ENCODE results near the gene ALOX5.

- TF ChIP-seq, protein P1, sequence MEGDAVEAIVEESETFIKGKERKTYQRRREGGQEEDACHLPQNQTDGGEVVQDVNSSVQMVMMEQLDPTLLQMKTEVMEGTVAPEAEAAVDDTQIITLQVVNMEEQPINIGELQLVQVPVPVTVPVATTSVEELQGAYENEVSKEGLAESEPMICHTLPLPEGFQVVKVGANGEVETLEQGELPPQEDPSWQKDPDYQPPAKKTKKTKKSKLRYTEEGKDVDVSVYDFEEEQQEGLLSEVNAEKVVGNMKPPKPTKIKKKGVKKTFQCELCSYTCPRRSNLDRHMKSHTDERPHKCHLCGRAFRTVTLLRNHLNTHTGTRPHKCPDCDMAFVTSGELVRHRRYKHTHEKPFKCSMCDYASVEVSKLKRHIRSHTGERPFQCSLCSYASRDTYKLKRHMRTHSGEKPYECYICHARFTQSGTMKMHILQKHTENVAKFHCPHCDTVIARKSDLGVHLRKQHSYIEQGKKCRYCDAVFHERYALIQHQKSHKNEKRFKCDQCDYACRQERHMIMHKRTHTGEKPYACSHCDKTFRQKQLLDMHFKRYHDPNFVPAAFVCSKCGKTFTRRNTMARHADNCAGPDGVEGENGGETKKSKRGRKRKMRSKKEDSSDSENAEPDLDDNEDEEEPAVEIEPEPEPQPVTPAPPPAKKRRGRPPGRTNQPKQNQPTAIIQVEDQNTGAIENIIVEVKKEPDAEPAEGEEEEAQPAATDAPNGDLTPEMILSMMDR (IDR thresholded peaks at IDR 0.05): no peak
- no peak for TF ChIP-seq EP300 (IDR thresholded peaks at IDR 0.05)
- no peak for TF ChIP-seq POLR2A (IDR thresholded peaks at IDR 0.05)
- no peak for TF ChIP-seq POLR2AphosphoS5 (IDR thresholded peaks at IDR 0.05)
Observed at GRCh38 chr10:45372251-45372951, 1.6 kb upstream of the ALOX5 start.

Measured in suprapubic skin (tissue), 4 donors.